ENCODE data around the gene IL1RAPL1. TPM values are rescaled to one million over a fixed set of nuclear protein-coding genes. Genes with fewer than 3 reads are reported as not detected.

IL1RAPL1 gene
- total RNA-seq, 1 experiment from 2014 or later, result not detected

- intact Hi-C loops (cut with micrococcal nuclease), result no loop called here
- peaks cover 1% of the 10 kb centered on the region for H3K27me3 Mint-ChIP-seq (ENCODE audit: insufficient read depth, unreplicated experiment)
- no peak overlapping the region for H3K27ac Mint-ChIP-seq (ENCODE audit: low read depth, unreplicated experiment)
- no peak for DNase-seq (ENCODE audit: unreplicated experiment)
- H3K4me1 Mint-ChIP-seq (ENCODE audit: insufficient read depth, unreplicated experiment), result no peaks in the 10 kb centered on the region
- H3K9me3 Mint-ChIP-seq (ENCODE audit: unreplicated experiment), result no peaks in the 10 kb centered on the region
- CTCF ChIA-PET, result no interaction called here
- no peaks in the 10 kb centered on the region for H3K36me3 Mint-ChIP-seq (ENCODE audit: insufficient read depth, unreplicated experiment)
- no peak overlapping the region for H3K4me3 Mint-ChIP-seq (ENCODE audit: unreplicated experiment)
- BruUV-seq (replicated peaks), result no TSS peak
- POLR2A ChIA-PET, result no interaction called here
- TF ChIP-seq CTCF (IDR thresholded peaks at IDR 0.05; ENCODE audit: unreplicated experiment), result no peak
Observed at GRCh38 chrX:29992083-29992482, 1404.8 kb downstream of the IL1RAPL1 start.

GRCh38 chrX:30005813-30006212 lies 1418.6 kb downstream of the IL1RAPL1 start:
- no peak overlapping the region for H3K27ac Mint-ChIP-seq (ENCODE audit: low read depth, unreplicated experiment)
- ChIA-PET CTCF (no interaction called here), POLR2A (no interaction called here)
- DNase-seq (ENCODE audit: unreplicated experiment), result no peak
- no TSS peak for BruUV-seq (replicated peaks)
- H3K27me3 Mint-ChIP-seq (ENCODE audit: insufficient read depth, unreplicated experiment), result peaks cover 9% of the 10 kb centered on the region
- no peak overlapping the region for H3K4me3 Mint-ChIP-seq (ENCODE audit: unreplicated experiment)
- no peak for TF ChIP-seq CTCF (IDR thresholded peaks at IDR 0.05; ENCODE audit: unreplicated experiment)
- no peaks in the 10 kb centered on the region for H3K4me1 Mint-ChIP-seq (ENCODE audit: insufficient read depth, unreplicated experiment)
- no peaks in the 10 kb centered on the region for H3K9me3 Mint-ChIP-seq (ENCODE audit: unreplicated experiment)
- intact Hi-C loops (cut with micrococcal nuclease), result no loop called here
- H3K36me3 Mint-ChIP-seq (ENCODE audit: insufficient read depth, unreplicated experiment), result no peaks in the 10 kb centered on the region

Small RNAs within 50 kb of the gene (microRNA-seq; reads per million reads assigned to microRNA genes)
- not detected for gene MIR4666B

Measured in MCF 10A (cell line).